ENCODE measurements around the gene TMEM9.

- TF ChIP-seq SIN3A (IDR thresholded peaks at IDR 0.05; ENCODE audit: borderline replicate concordance, insufficient read depth, low read depth, low read length) (no peak), CTCF (IDR thresholded peaks at IDR 0.05) (no peak), POLR2AphosphoS5 (IDR thresholded peaks at IDR 0.05; ENCODE audit: low read depth, low read length) (no peak), REST (IDR thresholded peaks at IDR 0.05; ENCODE audit: insufficient read depth in 1 of 2, low read depth in 2 of 2, low read length in 1 of 2) (no peak)
Observed at GRCh38 chr1:201144701-201145100, 9.6 kb downstream of the TMEM9 start.
